Measurements from ENCODE around the gene PSPH.
"Not testable (repeated sequence)": the region's sequence is repeated elsewhere in the genome, so short reads cannot be mapped to it uniquely, and the experiment has no call there.

DNA sequence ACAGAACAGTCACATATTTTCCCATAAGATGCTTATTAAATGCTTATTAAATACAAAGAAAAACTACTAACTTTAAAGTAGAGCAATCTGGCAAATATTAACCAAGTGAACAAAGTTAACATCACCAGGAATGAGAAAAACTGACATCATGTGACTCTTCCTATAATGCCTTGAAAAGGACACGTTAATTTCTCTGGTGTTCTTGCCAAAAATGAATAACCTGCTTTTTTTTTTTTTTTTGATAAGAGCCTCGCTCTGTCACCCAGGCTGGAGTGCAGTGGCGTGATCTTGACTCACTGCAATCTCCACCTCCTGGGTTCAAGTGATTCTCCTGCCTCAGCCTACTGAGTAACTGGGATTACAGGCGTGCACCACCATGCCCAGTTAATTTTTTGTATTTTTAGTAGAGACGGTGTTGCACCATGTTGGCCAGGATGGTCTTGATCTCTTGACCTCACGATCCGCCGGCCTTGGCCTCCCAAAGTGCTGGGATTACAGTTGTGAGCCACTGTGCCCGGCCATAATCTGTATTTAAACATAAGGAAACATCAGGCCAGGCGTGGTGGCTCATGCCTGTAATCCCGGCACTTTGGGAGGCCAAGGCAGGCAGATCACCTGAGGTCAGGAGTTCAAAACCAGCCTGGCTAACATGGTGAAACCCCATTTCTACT lies 3.7 kb downstream of the PSPH start:
- TF ChIP-seq, protein P1, sequence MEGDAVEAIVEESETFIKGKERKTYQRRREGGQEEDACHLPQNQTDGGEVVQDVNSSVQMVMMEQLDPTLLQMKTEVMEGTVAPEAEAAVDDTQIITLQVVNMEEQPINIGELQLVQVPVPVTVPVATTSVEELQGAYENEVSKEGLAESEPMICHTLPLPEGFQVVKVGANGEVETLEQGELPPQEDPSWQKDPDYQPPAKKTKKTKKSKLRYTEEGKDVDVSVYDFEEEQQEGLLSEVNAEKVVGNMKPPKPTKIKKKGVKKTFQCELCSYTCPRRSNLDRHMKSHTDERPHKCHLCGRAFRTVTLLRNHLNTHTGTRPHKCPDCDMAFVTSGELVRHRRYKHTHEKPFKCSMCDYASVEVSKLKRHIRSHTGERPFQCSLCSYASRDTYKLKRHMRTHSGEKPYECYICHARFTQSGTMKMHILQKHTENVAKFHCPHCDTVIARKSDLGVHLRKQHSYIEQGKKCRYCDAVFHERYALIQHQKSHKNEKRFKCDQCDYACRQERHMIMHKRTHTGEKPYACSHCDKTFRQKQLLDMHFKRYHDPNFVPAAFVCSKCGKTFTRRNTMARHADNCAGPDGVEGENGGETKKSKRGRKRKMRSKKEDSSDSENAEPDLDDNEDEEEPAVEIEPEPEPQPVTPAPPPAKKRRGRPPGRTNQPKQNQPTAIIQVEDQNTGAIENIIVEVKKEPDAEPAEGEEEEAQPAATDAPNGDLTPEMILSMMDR (optimal IDR thresholded peaks at IDR 0.05 in 1 of 3, IDR thresholded peaks at IDR 0.05 in 1 of 3, conservative IDR thresholded peaks at IDR 0.05 in 1 of 3; ENCODE audit: extremely low read depth in 1 of 3, insufficient read depth in 2 of 3, low read length in 3 of 3): not testable (repeated sequence)
- TF ChIP-seq EZH2 (IDR thresholded peaks at IDR 0.05; ENCODE audit: low read length): not testable (repeated sequence)

All from keratinocyte (primary cell).